WERI-Rb-1 (cell line): ENCODE results near the gene MAP3K4.

Source experiments
- DNase-seq: peaks from one replicate; pipeline ENCODE4 v3.0.0-alpha.2; 2020
- H3K27ac ChIP-seq: fragments of 250-450 bp; sonication (Bioruptor Pico); 2 replicates; pipeline ENCODE4 v1.5.1; 2020; ENCODE audit warnings: mild to moderate bottlenecking, moderate library complexity
- H3K27me3 ChIP-seq: fragments of 250-450 bp; sonication (Bioruptor Pico); 2 replicates; pipeline ENCODE4 v1.5.1; 2021; ENCODE audit warnings: mild to moderate bottlenecking, low read depth, moderate library complexity; ENCODE audit not compliant: insufficient read depth, severe bottlenecking
- H3K36me3 ChIP-seq: fragments of 250-450 bp; sonication (Bioruptor Pico); 2 replicates; pipeline ENCODE4 v1.5.1; 2020; ENCODE audit warnings: mild to moderate bottlenecking, moderate library complexity
- H3K4me3 ChIP-seq: 2 replicates; pipeline ENCODE4 v1.5.1; 2011; ENCODE audit warnings: low read depth, mild to moderate bottlenecking, control low read depth, low read length
- H3K9me3 ChIP-seq: fragments of 250-450 bp; sonication (Bioruptor Pico); 2 replicates; pipeline ENCODE4 v1.5.1; 2021; ENCODE audit warnings: mild to moderate bottlenecking, moderate library complexity; ENCODE audit not compliant: severe bottlenecking
- TF ChIP-seq, protein P1 (sequence below): IDR thresholded peaks from 2 replicates; pipeline ENCODE4 v1.5.1; 2011; ENCODE audit warnings: low read depth, mild to moderate bottlenecking, control low read depth, inconsistent platforms, low read length

Gene MAP3K4

DNA sequence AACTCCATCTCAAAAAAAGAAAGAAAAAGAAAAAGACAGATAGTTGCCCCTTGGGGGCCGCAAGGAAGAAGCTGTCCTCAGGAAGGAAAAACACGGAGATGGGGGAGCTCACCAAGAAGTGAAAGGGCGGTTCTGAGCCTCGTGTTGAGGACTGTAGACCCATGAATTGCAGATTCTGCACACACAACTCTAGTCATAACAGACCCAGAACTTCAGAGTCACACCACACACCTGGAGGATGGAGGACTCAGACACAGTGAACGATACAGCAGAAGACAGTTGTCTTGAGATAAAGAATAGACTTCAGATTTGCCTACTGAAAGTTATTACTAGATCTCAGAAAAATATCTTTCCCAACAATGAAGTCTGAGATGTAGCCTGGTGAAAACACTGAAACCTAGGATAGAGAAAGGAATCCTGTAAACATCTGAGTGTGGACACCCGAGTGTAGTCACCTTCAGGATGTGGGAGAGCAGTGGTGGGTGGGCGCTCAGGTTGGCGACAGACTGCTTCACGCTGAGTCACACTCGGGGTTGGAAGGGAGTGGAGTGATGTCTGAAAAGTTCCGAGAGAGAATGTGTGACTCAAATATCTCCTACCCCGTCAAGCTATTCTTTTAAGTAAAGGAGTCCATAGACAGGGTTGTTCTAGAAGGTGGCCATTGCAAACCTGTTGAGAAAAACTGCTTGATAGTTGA is 88.1 kb downstream of the MAP3K4 start:
- H3K27me3 ChIP-seq, result no peaks in the 10 kb centered on the region
- no peak overlapping the region for H3K4me3 ChIP-seq
- H3K9me3 ChIP-seq, result no peaks in the 10 kb centered on the region
- peaks cover 58% of the 10 kb centered on the region for H3K36me3 ChIP-seq
- H3K27ac ChIP-seq, result no peak overlapping the region
- DNase-seq, result no peak
- TF ChIP-seq, protein P1, sequence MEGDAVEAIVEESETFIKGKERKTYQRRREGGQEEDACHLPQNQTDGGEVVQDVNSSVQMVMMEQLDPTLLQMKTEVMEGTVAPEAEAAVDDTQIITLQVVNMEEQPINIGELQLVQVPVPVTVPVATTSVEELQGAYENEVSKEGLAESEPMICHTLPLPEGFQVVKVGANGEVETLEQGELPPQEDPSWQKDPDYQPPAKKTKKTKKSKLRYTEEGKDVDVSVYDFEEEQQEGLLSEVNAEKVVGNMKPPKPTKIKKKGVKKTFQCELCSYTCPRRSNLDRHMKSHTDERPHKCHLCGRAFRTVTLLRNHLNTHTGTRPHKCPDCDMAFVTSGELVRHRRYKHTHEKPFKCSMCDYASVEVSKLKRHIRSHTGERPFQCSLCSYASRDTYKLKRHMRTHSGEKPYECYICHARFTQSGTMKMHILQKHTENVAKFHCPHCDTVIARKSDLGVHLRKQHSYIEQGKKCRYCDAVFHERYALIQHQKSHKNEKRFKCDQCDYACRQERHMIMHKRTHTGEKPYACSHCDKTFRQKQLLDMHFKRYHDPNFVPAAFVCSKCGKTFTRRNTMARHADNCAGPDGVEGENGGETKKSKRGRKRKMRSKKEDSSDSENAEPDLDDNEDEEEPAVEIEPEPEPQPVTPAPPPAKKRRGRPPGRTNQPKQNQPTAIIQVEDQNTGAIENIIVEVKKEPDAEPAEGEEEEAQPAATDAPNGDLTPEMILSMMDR, result no peak

DNA sequence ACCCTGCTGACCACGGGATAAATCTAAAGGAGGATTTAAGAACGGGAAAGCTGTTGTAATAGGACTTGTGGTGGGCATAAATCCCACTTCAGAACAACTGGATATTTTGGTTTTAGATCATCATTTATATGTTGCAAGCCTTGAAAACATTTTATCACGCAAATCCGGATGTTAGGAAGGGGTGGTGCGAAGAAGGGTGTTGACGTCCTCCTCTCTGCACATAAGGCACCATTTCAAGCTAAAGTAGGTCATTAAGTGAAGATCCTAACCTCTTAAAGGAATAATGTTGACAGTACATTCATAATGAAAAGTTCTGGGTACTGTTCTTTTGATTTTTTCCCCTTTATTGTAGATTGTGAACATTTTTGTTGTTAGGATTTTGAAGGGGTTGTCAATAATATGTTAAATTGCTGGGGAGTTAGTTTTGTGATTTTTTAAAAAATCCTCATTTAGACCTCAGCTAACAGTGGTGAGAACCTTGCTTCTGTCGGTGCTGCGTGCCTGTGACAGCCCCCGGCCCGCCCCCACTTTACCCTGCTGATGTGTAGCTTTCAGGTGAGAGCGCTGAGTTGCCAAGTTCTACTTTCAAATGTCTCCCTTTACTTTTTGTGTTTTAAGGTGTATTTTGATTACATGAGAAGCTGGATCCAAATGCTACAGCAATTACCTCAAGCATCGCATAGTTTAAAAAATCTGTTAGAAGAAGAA is 88.8 kb downstream of the MAP3K4 start:
- TF ChIP-seq, protein P1, result no peak
- no peaks in the 10 kb centered on the region for H3K27me3 ChIP-seq
- H3K27ac ChIP-seq, result no peak overlapping the region
- H3K4me3 ChIP-seq, result no peak overlapping the region
- H3K36me3 ChIP-seq, result peaks cover 57% of the 10 kb centered on the region
- H3K9me3 ChIP-seq, result no peaks in the 10 kb centered on the region
- no peak for DNase-seq

DNA sequence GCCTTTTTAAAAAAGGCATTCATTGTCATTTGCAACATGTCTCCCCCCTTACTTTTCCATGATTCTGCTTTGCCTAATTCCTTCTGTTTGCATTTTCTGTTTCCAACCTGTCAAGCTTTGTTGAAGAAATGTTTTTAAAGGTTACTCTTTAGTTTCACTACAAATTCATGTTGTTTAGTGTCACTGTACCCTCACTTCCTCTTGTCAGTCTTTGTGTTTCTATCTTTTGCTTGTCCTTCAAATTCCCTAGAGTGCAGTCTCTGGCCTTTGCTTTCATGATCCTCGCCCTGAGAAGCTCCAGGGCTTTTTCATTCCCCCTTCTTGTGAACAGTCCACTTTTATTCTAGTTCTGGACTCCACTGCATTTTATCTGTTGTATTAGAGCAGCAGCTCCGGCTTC is 90.6 kb downstream of the MAP3K4 start:
- Histone ChIP-seq H3K9me3 (no peaks in the 10 kb centered on the region), H3K27ac (no peak overlapping the region), H3K36me3 (peaks cover 71% of the 10 kb centered on the region), H3K27me3 (no peaks in the 10 kb centered on the region), H3K4me3 (no peak overlapping the region)
- TF ChIP-seq, protein P1, result no peak
- DNase-seq, result no peak

DNA sequence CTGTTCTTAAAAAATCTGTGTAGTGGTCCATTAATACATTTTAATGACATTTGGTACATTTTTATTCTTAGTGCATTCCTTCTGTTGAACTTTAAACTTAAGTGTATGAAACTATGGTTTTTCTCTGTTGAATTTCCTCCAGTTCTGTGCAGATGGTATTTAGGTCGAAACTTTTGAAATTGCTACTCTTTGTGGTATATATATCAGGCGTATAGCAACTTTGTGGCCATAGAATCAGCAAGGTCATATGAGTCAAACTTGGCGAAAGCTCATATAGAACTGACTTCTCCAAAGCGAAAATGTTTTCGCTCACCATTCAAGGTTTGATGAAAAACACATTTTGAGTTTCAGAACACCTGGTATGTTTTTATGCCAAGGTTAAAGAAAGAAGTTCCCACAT is 93.7 kb downstream of the MAP3K4 start:
- Histone ChIP-seq H3K27me3 (no peaks in the 10 kb centered on the region), H3K36me3 (peaks cover 85% of the 10 kb centered on the region), H3K4me3 (no peak overlapping the region), H3K9me3 (no peaks in the 10 kb centered on the region), H3K27ac (no peak overlapping the region)
- DNase-seq, result no peak
- TF ChIP-seq, protein P1, result no peak

DNA sequence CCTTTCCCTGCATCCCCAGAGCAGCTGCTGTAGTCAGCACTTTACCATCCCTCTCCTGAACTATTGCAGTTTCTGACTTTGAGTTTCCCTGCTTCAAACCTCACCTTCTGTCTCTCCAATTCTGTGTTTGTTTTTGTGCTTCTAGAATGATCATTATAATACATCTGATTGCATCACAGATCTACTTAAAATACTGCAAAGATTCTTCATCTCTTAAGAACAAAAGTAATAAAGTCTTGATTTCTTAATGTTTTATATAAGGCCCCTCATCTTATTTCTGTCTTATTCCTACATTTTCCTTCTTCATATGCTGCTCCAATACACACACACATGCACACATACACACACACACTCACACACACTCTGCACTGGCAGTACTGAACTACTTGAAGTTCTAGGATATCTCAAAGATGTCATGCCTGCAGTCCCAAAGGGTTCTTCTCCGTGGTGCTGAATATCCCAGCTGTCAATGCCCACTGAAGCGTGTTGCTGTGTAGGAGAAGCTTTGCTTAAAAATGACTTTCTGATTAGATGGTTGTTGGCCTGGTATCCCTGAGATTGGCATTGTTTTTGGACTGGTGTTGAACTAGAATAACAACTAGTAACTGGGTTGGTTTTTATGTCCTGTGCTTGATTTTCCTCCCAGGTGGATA is 97.2 kb downstream of the MAP3K4 start:
- no peak overlapping the region for H3K27ac ChIP-seq
- H3K27me3 ChIP-seq, result no peaks in the 10 kb centered on the region
- H3K36me3 ChIP-seq, result peaks cover 74% of the 10 kb centered on the region
- no peak for DNase-seq
- TF ChIP-seq, protein P1, result no peak
- no peak overlapping the region for H3K4me3 ChIP-seq
- no peaks in the 10 kb centered on the region for H3K9me3 ChIP-seq
